HepG2 (cell line): Measurements from ENCODE around the gene SLC6A12. TPM values are rescaled to one million over a fixed set of nuclear protein-coding genes. Genes with fewer than 3 reads are reported as not detected.

ENCODE experiments used
- AGO2 ChIP-seq: fragments of 200-400 bp; formaldehyde crosslinking; optimal IDR thresholded peaks from 2 replicates; pipeline ENCODE3; 2017; ENCODE audit warnings: mild to moderate bottlenecking, low read depth, low read length, moderate library complexity
- ASH2L ChIP-seq: fragments of 300-600, 200-600 bp; sonication (generic); IDR thresholded peaks from 2 replicates; pipeline ENCODE4 v1.7.0; 2017; ENCODE audit warnings: low read depth, mild to moderate bottlenecking, moderate library complexity, mixed read lengths, low read length; ENCODE audit not compliant: insufficient read length
- BRF2 ChIP-seq: sonication (generic); formaldehyde crosslinking; IDR thresholded peaks from 2 replicates; pipeline ENCODE4 v1.8.1; 2022; ENCODE audit warnings: mild to moderate bottlenecking, missing genetic modification reagents
- CREB1 ChIP-seq, 2 experiments: fragments of 450-650 bp in 1 of 2; IDR thresholded peaks; 2 replicates each; pipeline ENCODE4 v1.6.1; 2016 to 2017; ENCODE audit warnings: control low read depth in 1 of 2, mild to moderate bottlenecking in 1 of 2, missing compliant biosample characterization in 1 of 2, missing genetic modification characterization in 1 of 2
- HNF4A ChIP-seq: sonication (generic); formaldehyde crosslinking; IDR thresholded peaks from 2 replicates; pipeline ENCODE4 v1.4.0; 2020; ENCODE audit warnings: missing genetic modification reagents
- HOXA3 ChIP-seq: sonication (generic); formaldehyde crosslinking; IDR thresholded peaks from 2 replicates; pipeline ENCODE4 v1.5.0; 2020; ENCODE audit warnings: missing genetic modification reagents
- KLF11 ChIP-seq: IDR thresholded peaks from 2 replicates; pipeline ENCODE4 v1.6.1; 2016; ENCODE audit warnings: missing compliant biosample characterization
- NR2F6 ChIP-seq, 2 experiments: IDR thresholded peaks; 2 replicates each; pipeline ENCODE4 v1.6.1; 2016; ENCODE audit warnings: antibody characterized with exemption in 1 of 2, mild to moderate bottlenecking in 1 of 2
- TBX3 ChIP-seq: fragments of 450-650 bp; IDR thresholded peaks from 2 replicates; pipeline ENCODE4 v1.6.1; 2017; ENCODE audit warnings: antibody characterized with exemption, mild to moderate bottlenecking, inconsistent platforms, borderline replicate concordance
- TRIM24 ChIP-seq: sonication (generic); formaldehyde crosslinking; IDR thresholded peaks from 2 replicates; pipeline ENCODE4 v1.8.0; 2022; ENCODE audit warnings: mild to moderate bottlenecking, missing genetic modification reagents
- ZFP91 ChIP-seq: sonication (generic); formaldehyde crosslinking; IDR thresholded peaks from 2 replicates; pipeline ENCODE4 v1.9.0; 2022; ENCODE audit warnings: missing genetic modification reagents, mild to moderate bottlenecking, borderline replicate concordance
- polyA plus RNA-seq, 8 experiments: library from polyadenylated mRNA; depleted of rRNA in 3 of 8; stranded (reverse) in 7 of 8; unstranded in 1 of 8; fragments of >200 nt; fragmentation: Illumina TruSeq in 4 of 8; extraction: Trizol in 4 of 8; gene quantifications; 2 replicates each; pipeline versions ENCODE4 v1.2.1 to v1.2.3, GENCODE V29; 2011 to 2016; ENCODE audit warnings: low read depth in 4 of 8, missing spikeins in 1 of 8, mixed read lengths in 1 of 8; ENCODE audit not compliant: insufficient read depth in 1 of 8
- total RNA-seq, 5 experiments: library from RNA; depleted of rRNA; stranded (reverse); fragments of >200 nt; fragmentation: Illumina TruSeq; extraction: Trizol; gene quantifications; 2 replicates each; pipeline ENCODE4 v1.2.3, GENCODE V29; 2016; ENCODE audit warnings: low read depth in 1 of 5
- TF ChIP-seq, protein P1 (sequence below): sonication (generic); formaldehyde crosslinking; IDR thresholded peaks from 2 replicates; pipeline ENCODE4 v1.4.0; 2020; ENCODE audit warnings: missing genetic modification reagents
- TF ChIP-seq, protein P2 (sequence below): sonication (generic); formaldehyde crosslinking; IDR thresholded peaks from 2 replicates; pipeline ENCODE4 v1.5.0; 2020; ENCODE audit warnings: missing genetic modification reagents

The SLC6A12 gene
- total and polyA plus RNA-seq, 2 of the 13 experiments (the other 11 are each of a cell fraction or from before 2014, with no cell fraction given): 3.7 to 18.8 TPM

DNA sequence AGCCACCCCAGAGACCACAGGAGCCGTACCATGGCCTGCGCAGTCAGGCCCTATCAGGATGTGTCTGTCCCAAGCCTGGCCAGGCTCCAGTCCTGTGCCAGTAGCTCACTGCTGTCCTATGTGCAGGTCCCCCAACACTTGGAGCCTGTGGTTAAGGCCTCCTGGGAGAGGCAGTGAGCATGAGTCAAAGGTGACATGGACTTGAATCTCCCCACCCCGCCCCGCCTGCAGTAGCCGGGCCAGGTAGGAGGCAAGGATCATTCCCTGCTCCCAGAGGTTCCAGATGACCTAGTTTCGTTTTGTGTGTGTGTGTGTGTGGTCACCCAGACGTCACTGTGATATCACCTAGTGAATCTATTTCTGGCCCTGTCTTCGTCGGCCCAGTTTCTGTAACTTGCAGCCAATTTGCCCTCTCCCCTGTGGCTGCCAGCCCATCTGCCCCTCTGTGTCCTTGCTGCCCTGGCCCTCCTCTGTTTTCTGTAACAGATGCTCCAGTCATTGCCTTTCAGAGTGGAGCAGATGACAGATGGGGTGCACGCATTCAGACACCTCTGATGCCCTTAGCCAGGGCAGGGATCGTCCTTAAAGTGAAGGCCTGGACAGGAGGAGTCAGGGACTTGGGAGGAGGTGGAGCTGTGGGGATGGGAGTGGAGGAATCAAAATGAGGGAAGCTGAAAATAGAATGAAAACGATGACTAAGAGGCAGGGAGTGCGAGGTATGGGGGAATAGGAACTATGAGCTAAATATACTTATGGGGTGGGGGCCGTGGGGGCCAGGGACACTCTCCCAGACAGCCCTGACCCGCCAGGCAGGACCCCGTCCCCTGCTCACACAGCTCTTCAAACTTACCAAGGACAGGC, 37.4 kb downstream of the SLC6A12 start (continued):
- TF ChIP-seq, protein P1, sequence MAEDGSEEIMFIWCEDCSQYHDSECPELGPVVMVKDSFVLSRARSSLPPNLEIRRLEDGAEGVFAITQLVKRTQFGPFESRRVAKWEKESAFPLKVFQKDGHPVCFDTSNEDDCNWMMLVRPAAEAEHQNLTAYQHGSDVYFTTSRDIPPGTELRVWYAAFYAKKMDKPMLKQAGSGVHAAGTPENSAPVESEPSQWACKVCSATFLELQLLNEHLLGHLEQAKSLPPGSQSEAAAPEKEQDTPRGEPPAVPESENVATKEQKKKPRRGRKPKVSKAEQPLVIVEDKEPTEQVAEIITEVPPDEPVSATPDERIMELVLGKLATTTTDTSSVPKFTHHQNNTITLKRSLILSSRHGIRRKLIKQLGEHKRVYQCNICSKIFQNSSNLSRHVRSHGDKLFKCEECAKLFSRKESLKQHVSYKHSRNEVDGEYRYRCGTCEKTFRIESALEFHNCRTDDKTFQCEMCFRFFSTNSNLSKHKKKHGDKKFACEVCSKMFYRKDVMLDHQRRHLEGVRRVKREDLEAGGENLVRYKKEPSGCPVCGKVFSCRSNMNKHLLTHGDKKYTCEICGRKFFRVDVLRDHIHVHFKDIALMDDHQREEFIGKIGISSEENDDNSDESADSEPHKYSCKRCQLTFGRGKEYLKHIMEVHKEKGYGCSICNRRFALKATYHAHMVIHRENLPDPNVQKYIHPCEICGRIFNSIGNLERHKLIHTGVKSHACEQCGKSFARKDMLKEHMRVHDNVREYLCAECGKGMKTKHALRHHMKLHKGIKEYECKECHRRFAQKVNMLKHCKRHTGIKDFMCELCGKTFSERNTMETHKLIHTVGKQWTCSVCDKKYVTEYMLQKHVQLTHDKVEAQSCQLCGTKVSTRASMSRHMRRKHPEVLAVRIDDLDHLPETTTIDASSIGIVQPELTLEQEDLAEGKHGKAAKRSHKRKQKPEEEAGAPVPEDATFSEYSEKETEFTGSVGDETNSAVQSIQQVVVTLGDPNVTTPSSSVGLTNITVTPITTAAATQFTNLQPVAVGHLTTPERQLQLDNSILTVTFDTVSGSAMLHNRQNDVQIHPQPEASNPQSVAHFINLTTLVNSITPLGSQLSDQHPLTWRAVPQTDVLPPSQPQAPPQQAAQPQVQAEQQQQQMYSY (CRISPR knock-in tag): peak; percentile 66; the same call in 1 of the 2 replicates
- TF ChIP-seq HNF4A (CRISPR knock-in tag): peak; percentile 73
- TF ChIP-seq NR2F6 (IDR thresholded peaks at IDR 0.05): peak; percentile 68; the same call in 1 of the 2 replicates
- peak; percentile 69 for TF ChIP-seq NR2F6 (CRISPR knock-in tag; IDR thresholded peaks at IDR 0.05)
- TF ChIP-seq CREB1 (IDR thresholded peaks at IDR 0.05): peak; percentile 82
- TF ChIP-seq CREB1 (CRISPR knock-in tag; IDR thresholded peaks at IDR 0.05): peak; percentile 59; the same call in 1 of the 2 replicates
- no peak for TF ChIP-seq TBX3
- no peak for TF ChIP-seq TRIM24 (CRISPR knock-in tag)
- TF ChIP-seq HOXA3 (CRISPR knock-in tag): peak; percentile 88
- peak; percentile 47; the same call in 1 of the 2 replicates for TF ChIP-seq ZFP91 (CRISPR knock-in tag)
- no peak for TF ChIP-seq ASH2L
- no peak for TF ChIP-seq AGO2
- no peak for TF ChIP-seq BRF2
- no peak for TF ChIP-seq KLF11 (CRISPR knock-in tag)
- TF ChIP-seq, protein P2, sequence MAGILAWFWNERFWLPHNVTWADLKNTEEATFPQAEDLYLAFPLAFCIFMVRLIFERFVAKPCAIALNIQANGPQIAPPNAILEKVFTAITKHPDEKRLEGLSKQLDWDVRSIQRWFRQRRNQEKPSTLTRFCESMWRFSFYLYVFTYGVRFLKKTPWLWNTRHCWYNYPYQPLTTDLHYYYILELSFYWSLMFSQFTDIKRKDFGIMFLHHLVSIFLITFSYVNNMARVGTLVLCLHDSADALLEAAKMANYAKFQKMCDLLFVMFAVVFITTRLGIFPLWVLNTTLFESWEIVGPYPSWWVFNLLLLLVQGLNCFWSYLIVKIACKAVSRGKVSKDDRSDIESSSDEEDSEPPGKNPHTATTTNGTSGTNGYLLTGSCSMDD (CRISPR knock-in tag): no peak
